ENCODE results near the gene DCUN1D4.

DCUN1D4 gene

GRCh38 chr4:51942833-51943215 is 99.9 kb downstream of the DCUN1D4 start:
- TF ChIP-seq TCF4 (CRISPR knock-in tag; IDR thresholded peaks at IDR 0.05; ENCODE audit: borderline replicate concordance): no peak
- TF ChIP-seq CSRNP3 (CRISPR knock-in tag; IDR thresholded peaks at IDR 0.05): no peak
- TF ChIP-seq POU6F1 (CRISPR knock-in tag; IDR thresholded peaks at IDR 0.05; ENCODE audit: borderline replicate concordance, low read depth): no peak
- TF ChIP-seq ZFP3 (CRISPR knock-in tag; IDR thresholded peaks at IDR 0.05): no peak
- TF ChIP-seq CSDC2 (CRISPR knock-in tag; IDR thresholded peaks at IDR 0.05): no peak
- TF ChIP-seq ZNF70 (CRISPR knock-in tag; IDR thresholded peaks at IDR 0.05): no peak
- no peak for TF ChIP-seq PATZ1 (CRISPR knock-in tag; IDR thresholded peaks at IDR 0.05; ENCODE audit: borderline replicate concordance)
- no peak for TF ChIP-seq ZNF8 (CRISPR knock-in tag; IDR thresholded peaks at IDR 0.05)
- no peak for TF ChIP-seq TSHZ2 (CRISPR knock-in tag; IDR thresholded peaks at IDR 0.05)
- TF ChIP-seq ZC3H10 (CRISPR knock-in tag; IDR thresholded peaks at IDR 0.05): no peak
- TF ChIP-seq ZFP30 (CRISPR knock-in tag; IDR thresholded peaks at IDR 0.05): no peak
- no peak for TF ChIP-seq ISL1 (CRISPR knock-in tag; IDR thresholded peaks at IDR 0.05)
- peak; percentile 53 for ATAC-seq

- peak; percentile 82 for ATAC-seq
- no peak for TF ChIP-seq TOX (CRISPR knock-in tag; IDR thresholded peaks at IDR 0.05; ENCODE audit: borderline replicate concordance)
- no peak for TF ChIP-seq ESRRG (CRISPR knock-in tag; IDR thresholded peaks at IDR 0.05)
- no peak for TF ChIP-seq BACH2 (CRISPR knock-in tag; IDR thresholded peaks at IDR 0.05; ENCODE audit: borderline replicate concordance)
- TF ChIP-seq ISL1 (CRISPR knock-in tag; IDR thresholded peaks at IDR 0.05): no peak
- TF ChIP-seq SNAI2 (CRISPR knock-in tag; IDR thresholded peaks at IDR 0.05): no peak
- TF ChIP-seq PPARA (CRISPR knock-in tag; IDR thresholded peaks at IDR 0.05; ENCODE audit: borderline replicate concordance): no peak
- no peak for TF ChIP-seq TCF4 (CRISPR knock-in tag; IDR thresholded peaks at IDR 0.05; ENCODE audit: borderline replicate concordance)
- no peak for TF ChIP-seq GLIS3 (CRISPR knock-in tag; IDR thresholded peaks at IDR 0.05)
- TF ChIP-seq CSRNP3 (CRISPR knock-in tag; IDR thresholded peaks at IDR 0.05): no peak
- TF ChIP-seq ZNF8 (CRISPR knock-in tag; IDR thresholded peaks at IDR 0.05): no peak
- TF ChIP-seq ZNF565 (CRISPR knock-in tag; conservative IDR thresholded peaks at IDR 0.05; ENCODE audit: low read depth): no peak
Observed at GRCh38 chr4:51943221-51943620, 100.3 kb downstream of the DCUN1D4 start.

- ATAC-seq: no peak
- no peak for TF ChIP-seq TCF4 (CRISPR knock-in tag; IDR thresholded peaks at IDR 0.05; ENCODE audit: borderline replicate concordance)
- no peak for TF ChIP-seq OSR1 (CRISPR knock-in tag; IDR thresholded peaks at IDR 0.05)
- no peak for TF ChIP-seq SNAI2 (CRISPR knock-in tag; IDR thresholded peaks at IDR 0.05)
- no peak for TF ChIP-seq POU6F1 (CRISPR knock-in tag; IDR thresholded peaks at IDR 0.05; ENCODE audit: borderline replicate concordance, low read depth)
- TF ChIP-seq CSDC2 (CRISPR knock-in tag; IDR thresholded peaks at IDR 0.05): no peak
- TF ChIP-seq ZC3H10 (CRISPR knock-in tag; IDR thresholded peaks at IDR 0.05): no peak
- no peak for TF ChIP-seq ISL1 (CRISPR knock-in tag; IDR thresholded peaks at IDR 0.05)
- no peak for TF ChIP-seq ZNF565 (CRISPR knock-in tag; conservative IDR thresholded peaks at IDR 0.05; ENCODE audit: low read depth)
- no peak for TF ChIP-seq GLIS3 (CRISPR knock-in tag; IDR thresholded peaks at IDR 0.05)
- no peak for TF ChIP-seq CREB5 (CRISPR knock-in tag; IDR thresholded peaks at IDR 0.05; ENCODE audit: low read depth)
- TF ChIP-seq ESRRG (CRISPR knock-in tag; IDR thresholded peaks at IDR 0.05): no peak
- TF ChIP-seq PPARA (CRISPR knock-in tag; IDR thresholded peaks at IDR 0.05; ENCODE audit: borderline replicate concordance): no peak
- no peak for TF ChIP-seq CSRNP3 (CRISPR knock-in tag; IDR thresholded peaks at IDR 0.05)
- no peak for TF ChIP-seq ZFP30 (CRISPR knock-in tag; IDR thresholded peaks at IDR 0.05)
Observed at GRCh38 chr4:51958199-51958968, 115.4 kb downstream of the DCUN1D4 start.
